Gastroesophageal sphincter (tissue), 4 donors: ENCODE data around the gene B4GALT2. TPM values are rescaled to one million over a fixed set of nuclear protein-coding genes. Genes with fewer than 3 reads are reported as not detected.

Experiments used
- ATAC-seq: fragments of 150-250 bp; one replicate; pipeline ENCODE4 v1.9.1; 2016; ENCODE audit warnings: mild to moderate bottlenecking, moderate library complexity
- H3K27ac ChIP-seq, 4 donors: fragments of 200-600 bp; sonication (generic) in 3 of 4; 1 replicate in 3 of 4; 2 replicates in 1 of 4; pipeline ENCODE4 v1.5.1; 2016 to 2019
- H3K27me3 ChIP-seq: fragments of 200-600 bp; sonication (generic); one replicate; pipeline ENCODE4 v1.5.1; 2019
- H3K36me3 ChIP-seq, 2 donors: fragments of 200-600 bp; sonication (generic); one replicate each; pipeline ENCODE4 v1.5.1; 2019; ENCODE audit warnings: control low read depth in 1 of 2
- H3K4me1 ChIP-seq, 3 donors: fragments of 200-600 bp; sonication (generic); 1 replicate in 2 of 3; 2 replicates in 1 of 3; pipeline ENCODE4 v1.5.1; 2016 to 2019; ENCODE audit warnings: control low read depth in 2 of 3
- H3K4me3 ChIP-seq, 2 donors: fragments of 200-600 bp; sonication (generic); one replicate each; pipeline ENCODE4 v1.5.1; 2019; ENCODE audit warnings: mild to moderate bottlenecking in 1 of 2, moderate library complexity in 1 of 2
- H3K9me3 ChIP-seq, 3 donors: fragments of 200-600 bp; sonication (generic); one replicate each; pipeline ENCODE4 v1.5.1; 2017 to 2019; ENCODE audit warnings: control low read depth in 2 of 3
- EP300 ChIP-seq: sonication (generic); formaldehyde crosslinking; IDR thresholded peaks from one replicate; pipeline ENCODE4 v1.6.1; 2017; ENCODE audit warnings: antibody characterized with exemption, mild to moderate bottlenecking
- POLR2A ChIP-seq, 2 donors: fragments of 450-650 bp; IDR thresholded peaks; one replicate each; pipeline ENCODE4 v1.6.1; 2017; ENCODE audit warnings: antibody characterized with exemption in 2 of 2, mild to moderate bottlenecking in 2 of 2, moderate library complexity in 1 of 2
- POLR2AphosphoS5 ChIP-seq: sonication (generic); formaldehyde crosslinking; IDR thresholded peaks from one replicate; pipeline ENCODE4 v1.6.1; 2017; ENCODE audit warnings: antibody characterized with exemption
- WGBS, 2 donors: methylation state at CpG; one replicate each; pipeline ENCODE4 v1.1.5; 2018; ENCODE audit warnings: low coverage in 1 of 2; 5-methylcytosine and 5-hydroxymethylcytosine counted together
- total RNA-seq, 4 donors: library from RNA; depleted of rRNA; stranded (reverse); fragments of >200 nt; gene quantifications; one replicate each; pipeline ENCODE4 v1.1.0, GENCODE V29; 2016
- TF ChIP-seq, protein P1 (sequence below), 4 experiments: fragments of 200-600 bp in 2 of 4; fragments of 450-650 bp in 2 of 4; sonication (generic) in 1 of 4; IDR thresholded peaks; one replicate each; pipeline ENCODE4 v1.5.1; 2017 to 2019; ENCODE audit warnings: antibody characterized with exemption in 4 of 4, mild to moderate bottlenecking in 2 of 4, moderate library complexity in 2 of 4

B4GALT2 gene
- total RNA-seq, 4 donors from 2014 or later: 34.4 to 129 (median 37.6) TPM

- H3K36me3 ChIP-seq: no peaks in the 10 kb centered on the region
- peaks cover 4 to 70% (median 26%) of the 10 kb centered on the region in 3 donors for H3K4me1 ChIP-seq
- H3K27me3 ChIP-seq: no peaks in the 10 kb centered on the region
- no peak for ATAC-seq
- no peak for TF ChIP-seq EP300
- no peak for TF ChIP-seq POLR2A (IDR thresholded peaks at IDR 0.05)
- TF ChIP-seq POLR2AphosphoS5: no peak
- TF ChIP-seq, protein P1, sequence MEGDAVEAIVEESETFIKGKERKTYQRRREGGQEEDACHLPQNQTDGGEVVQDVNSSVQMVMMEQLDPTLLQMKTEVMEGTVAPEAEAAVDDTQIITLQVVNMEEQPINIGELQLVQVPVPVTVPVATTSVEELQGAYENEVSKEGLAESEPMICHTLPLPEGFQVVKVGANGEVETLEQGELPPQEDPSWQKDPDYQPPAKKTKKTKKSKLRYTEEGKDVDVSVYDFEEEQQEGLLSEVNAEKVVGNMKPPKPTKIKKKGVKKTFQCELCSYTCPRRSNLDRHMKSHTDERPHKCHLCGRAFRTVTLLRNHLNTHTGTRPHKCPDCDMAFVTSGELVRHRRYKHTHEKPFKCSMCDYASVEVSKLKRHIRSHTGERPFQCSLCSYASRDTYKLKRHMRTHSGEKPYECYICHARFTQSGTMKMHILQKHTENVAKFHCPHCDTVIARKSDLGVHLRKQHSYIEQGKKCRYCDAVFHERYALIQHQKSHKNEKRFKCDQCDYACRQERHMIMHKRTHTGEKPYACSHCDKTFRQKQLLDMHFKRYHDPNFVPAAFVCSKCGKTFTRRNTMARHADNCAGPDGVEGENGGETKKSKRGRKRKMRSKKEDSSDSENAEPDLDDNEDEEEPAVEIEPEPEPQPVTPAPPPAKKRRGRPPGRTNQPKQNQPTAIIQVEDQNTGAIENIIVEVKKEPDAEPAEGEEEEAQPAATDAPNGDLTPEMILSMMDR (IDR thresholded peaks at IDR 0.05): no peak
- H3K4me3 ChIP-seq: no peak overlapping the region
- peak overlapping the region in 3 of 4 donors; percentile 8 to 92 (median 90) for H3K27ac ChIP-seq
- 60% methylated on average over 1 of the region's 4 CpGs; no CpG with 5 or more reads in 1 of the 2 donors for WGBS, 2 donors
- H3K9me3 ChIP-seq: no peaks in the 10 kb centered on the region
Measured at GRCh38 chr1:44034423-44034822, 55.4 kb downstream of the B4GALT2 start.

- WGBS, 2 donors: 24% methylated on average over 3 of the region's 11 CpGs; no CpG with 5 or more reads in 1 of the 2 donors
- no peak overlapping the region for H3K4me3 ChIP-seq
- peaks cover 4 to 67% (median 25%) of the 10 kb centered on the region in 3 donors for H3K4me1 ChIP-seq
- no peaks in the 10 kb centered on the region for H3K36me3 ChIP-seq
- no peak for ATAC-seq
- H3K27ac ChIP-seq: peak overlapping the region in 3 of 4 donors; percentile 76 to 92 (median 90)
- H3K9me3 ChIP-seq: no peaks in the 10 kb centered on the region
- H3K27me3 ChIP-seq: no peaks in the 10 kb centered on the region
- TF ChIP-seq, protein P1 (IDR thresholded peaks at IDR 0.05): no peak
- TF ChIP-seq EP300 (no peak), POLR2AphosphoS5 (no peak), POLR2A (IDR thresholded peaks at IDR 0.05) (no peak)
Measured at GRCh38 chr1:44034976-44035716, 56.1 kb downstream of the B4GALT2 start.

DNA sequence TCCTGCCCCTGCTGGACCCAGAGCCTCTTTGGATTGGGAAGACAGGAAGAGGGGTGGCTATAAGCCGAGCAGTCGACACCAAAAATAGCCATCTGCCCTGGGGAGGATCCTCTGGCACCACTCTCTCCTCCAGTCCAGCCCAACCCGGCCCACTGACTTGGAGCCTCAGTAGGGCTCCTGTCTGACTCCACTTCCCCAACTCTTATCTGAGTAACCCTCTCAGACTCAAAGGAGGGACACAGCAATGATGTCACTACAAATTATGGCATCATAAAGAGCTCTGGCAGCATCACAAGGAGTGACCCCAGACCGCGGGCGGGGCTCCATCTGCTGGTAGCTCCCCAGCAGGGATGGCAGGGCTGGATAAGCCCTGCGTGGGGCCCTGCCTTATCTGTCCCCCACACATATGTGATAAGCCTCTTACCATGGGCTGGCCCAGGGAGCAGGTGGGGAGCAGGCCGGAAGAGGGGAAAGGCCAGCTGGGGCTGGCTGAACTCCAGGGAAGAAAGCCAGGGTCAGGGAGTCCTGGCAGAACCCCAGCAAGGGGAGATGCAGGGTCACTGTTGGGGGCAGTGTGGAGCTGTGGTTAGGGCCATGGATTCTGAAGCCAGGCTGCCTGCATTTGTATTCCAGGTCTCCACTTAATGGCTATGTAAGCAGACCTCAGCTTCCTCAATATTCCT lies 56.9 kb downstream of the B4GALT2 start:
- Histone ChIP-seq H3K36me3 (no peaks in the 10 kb centered on the region), H3K4me3 (no peak overlapping the region), H3K27me3 (no peaks in the 10 kb centered on the region), H3K4me1 (peaks cover 4 to 63% (median 25%) of the 10 kb centered on the region in 3 donors), H3K9me3 (no peaks in the 10 kb centered on the region), H3K27ac (peak overlapping the region; percentile 16 to 92 (median 83))
- WGBS, 2 donors: no CpG with 5 or more reads among the region's 8 CpGs
- TF ChIP-seq POLR2A (IDR thresholded peaks at IDR 0.05): no peak
- no peak for TF ChIP-seq EP300
- TF ChIP-seq, protein P1 (IDR thresholded peaks at IDR 0.05): no peak
- TF ChIP-seq POLR2AphosphoS5: no peak
- ATAC-seq: peak; percentile 32

DNA sequence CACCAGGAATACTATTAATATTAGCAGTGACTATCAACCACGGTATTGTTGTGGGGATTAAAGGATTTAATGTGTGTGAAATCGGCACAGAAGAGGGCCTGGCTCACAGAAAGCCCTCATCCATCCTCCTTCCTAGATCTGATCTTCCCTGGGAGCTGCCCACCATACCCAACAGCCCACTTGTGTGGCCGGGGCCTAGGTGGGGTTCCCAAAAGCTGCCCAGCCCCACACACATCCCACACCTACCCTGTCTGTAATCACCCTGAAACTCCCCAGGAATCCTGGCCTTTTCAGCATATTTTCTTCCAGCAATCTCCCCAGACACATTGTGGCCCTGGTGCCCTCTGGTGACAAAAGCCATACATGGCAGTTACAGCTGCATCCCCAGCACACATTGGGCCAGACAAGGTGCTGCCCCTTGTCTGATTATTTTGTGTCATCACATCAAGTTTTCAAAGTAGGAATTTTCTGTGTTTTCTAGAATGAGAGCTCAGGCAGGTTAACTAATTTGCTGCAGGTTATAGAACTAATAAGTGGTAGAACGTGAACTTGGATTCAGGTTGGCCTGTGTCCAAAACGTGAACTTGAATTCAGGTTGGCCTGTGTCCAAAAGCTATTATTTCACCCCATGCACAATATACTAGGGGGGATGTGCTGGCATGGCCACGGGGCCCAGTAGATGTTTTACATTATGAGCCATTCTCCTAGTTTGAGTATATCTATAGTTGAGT lies 57.6 kb downstream of the B4GALT2 start:
- H3K4me3 ChIP-seq: no peak overlapping the region
- no peaks in the 10 kb centered on the region for H3K27me3 ChIP-seq
- H3K4me1 ChIP-seq: peaks cover 4 to 56% (median 24%) of the 10 kb centered on the region in 3 donors
- peak overlapping the region; percentile 16 to 92 (median 83) for H3K27ac ChIP-seq
- 13 to 14% methylated on average over 5 to 6 of the region's 6 CpGs for WGBS, 2 donors
- TF ChIP-seq, protein P1 (IDR thresholded peaks at IDR 0.05): peak in 3 of 4 experiments; percentile 70 to 82 (median 76)
- no peak for TF ChIP-seq EP300
- peak; percentile 23 for TF ChIP-seq POLR2AphosphoS5
- H3K36me3 ChIP-seq: no peaks in the 10 kb centered on the region
- no peaks in the 10 kb centered on the region for H3K9me3 ChIP-seq
- ATAC-seq: peak; percentile 64
